DOHH2 (cell line): ENCODE results near the gene SHMT2.

Experiments used
- CTCF ChIP-seq: fragments of 200-600 bp; sonication (generic); IDR thresholded peaks from one replicate; pipeline ENCODE4 v1.5.1; 2014; ENCODE audit warnings: antibody characterized with exemption, mild to moderate bottlenecking, low read depth, low read length; ENCODE audit not compliant: poor library complexity, severe bottlenecking
- EZH2phosphoT487 ChIP-seq: fragments of 200-600 bp; sonication (generic); IDR thresholded peaks from 2 replicates; pipeline ENCODE4 v1.6.1; 2017; ENCODE audit warnings: borderline replicate concordance, mild to moderate bottlenecking, antibody characterized with exemption, low read length, moderate library complexity, mixed read lengths

- TF ChIP-seq CTCF, result no peak
- no peak for TF ChIP-seq EZH2phosphoT487
These were observed 2.8 kb upstream of the SHMT2 start for GRCh38 chr12:57226588-57227314.
